ENCODE measurements around the gene SNIP1. TPM values are rescaled to one million over a fixed set of nuclear protein-coding genes. Genes with fewer than 3 reads are reported as not detected.

The SNIP1 gene
- total RNA-seq, 1 experiment from 2014 or later: 23.5 TPM

DNA sequence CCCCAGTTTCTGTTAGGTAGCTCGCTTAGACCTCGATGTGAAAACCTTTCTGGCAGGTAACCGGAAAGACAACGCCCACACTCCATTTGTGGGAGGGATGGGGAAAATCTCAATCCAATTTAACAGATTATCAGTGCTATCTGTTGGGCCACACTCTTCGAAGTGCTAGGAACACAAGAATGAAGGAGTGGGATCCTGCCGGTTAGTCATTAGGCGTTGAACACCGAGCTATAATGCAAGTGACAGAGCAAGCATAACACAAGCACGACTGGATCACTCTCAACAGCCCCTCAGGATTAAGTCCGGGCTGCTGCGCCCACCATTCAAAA lies 531 bp downstream of the SNIP1 start:
- H3K36me3 ChIP-seq (ENCODE audit: low read depth): no peaks in the 10 kb centered on the region
- POLR2A ChIA-PET (ENCODE audit: unreplicated experiment): interaction anchor here (0.6 kb wide), 2 partner anchors 378 to 1165 kb away, joined by 3 read pairs; no protein-coding TSS in a partner anchor
- peak overlapping the region; percentile 74 for H2AFZ ChIP-seq
- H3K27ac ChIP-seq: peak overlapping the region; percentile 41; the same call in 1 of the 2 replicates
- H3K79me2 ChIP-seq (ENCODE audit: low read depth): peaks cover 36% of the 10 kb centered on the region
- peaks cover 16% of the 10 kb centered on the region for H3K4me1 ChIP-seq (replicated peaks; ENCODE audit: insufficient read depth)
- H3K4me2 ChIP-seq: peak overlapping the region; percentile 99
- no peak for DNase-seq
- H4K20me1 ChIP-seq (ENCODE audit: insufficient read depth): peaks cover 16% of the 10 kb centered on the region
- TF ChIP-seq, protein P1, sequence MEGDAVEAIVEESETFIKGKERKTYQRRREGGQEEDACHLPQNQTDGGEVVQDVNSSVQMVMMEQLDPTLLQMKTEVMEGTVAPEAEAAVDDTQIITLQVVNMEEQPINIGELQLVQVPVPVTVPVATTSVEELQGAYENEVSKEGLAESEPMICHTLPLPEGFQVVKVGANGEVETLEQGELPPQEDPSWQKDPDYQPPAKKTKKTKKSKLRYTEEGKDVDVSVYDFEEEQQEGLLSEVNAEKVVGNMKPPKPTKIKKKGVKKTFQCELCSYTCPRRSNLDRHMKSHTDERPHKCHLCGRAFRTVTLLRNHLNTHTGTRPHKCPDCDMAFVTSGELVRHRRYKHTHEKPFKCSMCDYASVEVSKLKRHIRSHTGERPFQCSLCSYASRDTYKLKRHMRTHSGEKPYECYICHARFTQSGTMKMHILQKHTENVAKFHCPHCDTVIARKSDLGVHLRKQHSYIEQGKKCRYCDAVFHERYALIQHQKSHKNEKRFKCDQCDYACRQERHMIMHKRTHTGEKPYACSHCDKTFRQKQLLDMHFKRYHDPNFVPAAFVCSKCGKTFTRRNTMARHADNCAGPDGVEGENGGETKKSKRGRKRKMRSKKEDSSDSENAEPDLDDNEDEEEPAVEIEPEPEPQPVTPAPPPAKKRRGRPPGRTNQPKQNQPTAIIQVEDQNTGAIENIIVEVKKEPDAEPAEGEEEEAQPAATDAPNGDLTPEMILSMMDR (conservative IDR thresholded peaks at IDR 0.05): no peak
- no peak for TF ChIP-seq EZH2 (IDR thresholded peaks at IDR 0.05; ENCODE audit: low read depth)
- no peaks in the 10 kb centered on the region for H3K9me3 ChIP-seq (ENCODE audit: insufficient read depth, low read depth)
- intact Hi-C loops (cut with micrococcal nuclease; ENCODE audit: unreplicated experiment): loop anchor here (5.0 kb wide), 1 partner anchor 76 kb away; no protein-coding TSS in a partner anchor
- H3K9me2 ChIP-seq (ENCODE audit: insufficient read depth): no peaks in the 10 kb centered on the region
- TSS peak; percentile 42 for BruUV-seq (replicated peaks)
- CTCF ChIA-PET: no interaction called here
- H3K27me3 ChIP-seq (ENCODE audit: insufficient read depth, low read depth): no peaks in the 10 kb centered on the region
- H3F3A ChIP-seq (ENCODE audit: insufficient read depth, low read depth): peaks cover 9% of the 10 kb centered on the region; the same call in 1 of the 2 replicates
- H3K4me3 ChIP-seq: peak overlapping the region; percentile 78

DNA sequence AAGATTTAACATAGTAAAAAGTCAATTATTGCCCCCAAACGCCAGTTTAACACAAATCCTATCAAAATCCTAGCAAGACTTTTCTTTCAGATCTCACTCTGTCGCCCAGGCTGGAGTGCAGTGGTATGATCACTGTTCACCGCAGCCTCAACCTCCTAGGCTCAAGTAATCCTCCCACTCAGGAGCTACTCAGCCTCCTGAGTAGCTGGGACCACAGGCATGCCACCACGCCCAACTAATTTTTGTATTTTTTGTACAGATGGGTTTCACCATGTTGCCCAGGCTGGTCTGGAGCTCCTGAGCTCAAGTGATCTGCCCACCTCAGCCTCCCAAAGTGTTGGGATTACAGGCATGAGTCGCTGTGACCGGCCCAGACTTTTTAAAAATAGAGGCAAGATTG lies 4.8 kb downstream of the SNIP1 start:
- ChIA-PET POLR2A (ENCODE audit: unreplicated experiment) (no interaction called here), CTCF (no interaction called here)
- Histone ChIP-seq H3K4me1 (replicated peaks; ENCODE audit: insufficient read depth) (peaks cover 10% of the 10 kb centered on the region), H2AFZ (no peak overlapping the region), H3K79me2 (ENCODE audit: low read depth) (peaks cover 42% of the 10 kb centered on the region), H3K4me2 (no peak overlapping the region), H4K20me1 (ENCODE audit: insufficient read depth) (peaks cover 16% of the 10 kb centered on the region), H3F3A (ENCODE audit: insufficient read depth, low read depth) (peaks cover 9% of the 10 kb centered on the region; the same call in 1 of the 2 replicates), H3K4me3 (no peak overlapping the region), H3K27ac (no peak overlapping the region), H3K36me3 (ENCODE audit: low read depth) (peaks cover 14% of the 10 kb centered on the region; the same call in 1 of the 2 replicates), H3K9me3 (ENCODE audit: insufficient read depth, low read depth) (no peaks in the 10 kb centered on the region), H3K27me3 (ENCODE audit: insufficient read depth, low read depth) (no peaks in the 10 kb centered on the region), H3K9me2 (ENCODE audit: insufficient read depth) (no peaks in the 10 kb centered on the region)
- DNase-seq: no peak
- no TSS peak for BruUV-seq (replicated peaks)
- TF ChIP-seq, protein P1 (conservative IDR thresholded peaks at IDR 0.05): no peak
- no peak for TF ChIP-seq EZH2 (IDR thresholded peaks at IDR 0.05; ENCODE audit: low read depth)
- intact Hi-C loops (cut with micrococcal nuclease; ENCODE audit: unreplicated experiment): no loop called here

DNA sequence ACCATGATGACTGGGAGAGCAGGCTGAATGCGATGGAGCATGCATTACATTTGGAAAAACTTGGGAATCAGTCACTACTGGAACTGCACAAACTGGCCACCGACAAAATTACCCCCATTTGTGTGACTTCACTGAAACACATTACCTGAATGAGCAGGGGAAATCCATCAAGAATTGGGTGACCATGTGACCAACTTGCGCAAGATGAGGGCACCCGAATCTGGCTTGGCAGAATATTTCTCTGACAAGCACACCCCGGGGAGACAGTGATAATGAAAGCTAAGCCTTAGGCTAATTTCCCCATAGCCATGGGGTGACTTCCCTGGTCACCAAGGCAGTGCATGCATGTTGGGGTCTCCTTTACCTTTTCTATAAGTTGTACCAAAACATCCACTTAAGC lies 9.1 kb downstream of the SNIP1 start:
- Histone ChIP-seq H3K36me3 (ENCODE audit: low read depth) (peaks cover 22% of the 10 kb centered on the region; the same call in 1 of the 2 replicates), H3K4me2 (no peak overlapping the region), H3K27me3 (ENCODE audit: insufficient read depth, low read depth) (no peaks in the 10 kb centered on the region), H3K9me3 (ENCODE audit: insufficient read depth, low read depth) (no peaks in the 10 kb centered on the region), H3K9me2 (ENCODE audit: insufficient read depth) (no peaks in the 10 kb centered on the region), H3K27ac (no peak overlapping the region), H3K79me2 (ENCODE audit: low read depth) (peaks cover 10% of the 10 kb centered on the region; the same call in 1 of the 2 replicates), H3K4me3 (no peak overlapping the region), H3F3A (ENCODE audit: insufficient read depth, low read depth) (no peaks in the 10 kb centered on the region), H3K4me1 (replicated peaks; ENCODE audit: insufficient read depth) (no peaks in the 10 kb centered on the region), H4K20me1 (ENCODE audit: insufficient read depth) (peaks cover 5% of the 10 kb centered on the region; the same call in 1 of the 2 replicates), H2AFZ (no peak overlapping the region)
- CTCF ChIA-PET: no interaction called here
- no TSS peak for BruUV-seq (replicated peaks)
- intact Hi-C loops (cut with micrococcal nuclease; ENCODE audit: unreplicated experiment): no loop called here
- no peak for DNase-seq
- TF ChIP-seq EZH2 (IDR thresholded peaks at IDR 0.05; ENCODE audit: low read depth): no peak
- TF ChIP-seq, protein P1 (conservative IDR thresholded peaks at IDR 0.05): no peak
- POLR2A ChIA-PET (ENCODE audit: unreplicated experiment): interaction anchor here (0.5 to 0.6 kb wide), 2 partner anchors 70 to 110 kb away, joined by 3 to 5 read pairs; no protein-coding TSS in a partner anchor

Measured in PC-9 (cell line).